ENCODE measurements around the gene RHBDL3.

Gene RHBDL3, protein sequence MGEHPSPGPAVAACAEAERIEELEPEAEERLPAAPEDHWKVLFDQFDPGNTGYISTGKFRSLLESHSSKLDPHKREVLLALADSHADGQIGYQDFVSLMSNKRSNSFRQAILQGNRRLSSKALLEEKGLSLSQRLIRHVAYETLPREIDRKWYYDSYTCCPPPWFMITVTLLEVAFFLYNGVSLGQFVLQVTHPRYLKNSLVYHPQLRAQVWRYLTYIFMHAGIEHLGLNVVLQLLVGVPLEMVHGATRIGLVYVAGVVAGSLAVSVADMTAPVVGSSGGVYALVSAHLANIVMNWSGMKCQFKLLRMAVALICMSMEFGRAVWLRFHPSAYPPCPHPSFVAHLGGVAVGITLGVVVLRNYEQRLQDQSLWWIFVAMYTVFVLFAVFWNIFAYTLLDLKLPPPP

DNA sequence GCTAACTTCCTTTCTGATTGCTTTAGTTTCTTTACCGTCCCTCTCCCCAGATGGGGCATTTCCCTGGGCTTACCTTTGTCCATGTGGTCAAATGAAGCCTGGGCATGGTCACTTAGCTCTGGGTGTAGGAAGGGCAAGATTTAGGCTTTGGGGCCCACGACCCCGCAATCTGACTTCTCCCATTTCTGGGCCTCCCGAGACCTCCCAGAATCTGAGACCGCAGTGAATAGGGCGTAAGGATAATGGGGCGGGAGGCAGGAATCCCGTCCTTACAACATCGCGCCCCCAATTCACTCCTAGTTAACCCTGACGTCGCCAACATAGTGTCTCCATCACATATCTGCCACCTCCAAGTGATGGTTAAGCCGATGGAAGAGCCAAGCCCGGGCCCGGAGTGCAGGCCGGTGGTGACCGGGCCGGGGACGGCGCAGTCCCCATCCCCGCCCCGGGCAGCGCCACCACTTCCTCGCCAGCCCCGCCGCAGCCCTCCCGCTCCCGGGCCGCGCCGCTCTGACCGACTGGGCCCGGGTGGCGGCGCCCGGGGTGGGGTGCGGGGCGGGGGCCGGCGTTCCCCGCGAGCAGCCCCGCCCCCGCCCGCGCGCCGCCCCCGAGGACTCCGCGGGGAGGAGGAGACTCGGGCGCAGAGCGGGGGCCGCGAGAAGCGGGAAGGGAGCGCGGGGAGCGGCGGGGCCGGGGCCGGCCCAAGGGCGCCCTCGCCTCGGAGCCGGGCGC is at the start of gene RHBDL3:
Gene RHBDL3, plus strand, starts transcription at position 641 of the 732 bp plus-strand sequence. CDS start 358 bp downstream, outside the sequence.
- TF ChIP-seq, protein P1, sequence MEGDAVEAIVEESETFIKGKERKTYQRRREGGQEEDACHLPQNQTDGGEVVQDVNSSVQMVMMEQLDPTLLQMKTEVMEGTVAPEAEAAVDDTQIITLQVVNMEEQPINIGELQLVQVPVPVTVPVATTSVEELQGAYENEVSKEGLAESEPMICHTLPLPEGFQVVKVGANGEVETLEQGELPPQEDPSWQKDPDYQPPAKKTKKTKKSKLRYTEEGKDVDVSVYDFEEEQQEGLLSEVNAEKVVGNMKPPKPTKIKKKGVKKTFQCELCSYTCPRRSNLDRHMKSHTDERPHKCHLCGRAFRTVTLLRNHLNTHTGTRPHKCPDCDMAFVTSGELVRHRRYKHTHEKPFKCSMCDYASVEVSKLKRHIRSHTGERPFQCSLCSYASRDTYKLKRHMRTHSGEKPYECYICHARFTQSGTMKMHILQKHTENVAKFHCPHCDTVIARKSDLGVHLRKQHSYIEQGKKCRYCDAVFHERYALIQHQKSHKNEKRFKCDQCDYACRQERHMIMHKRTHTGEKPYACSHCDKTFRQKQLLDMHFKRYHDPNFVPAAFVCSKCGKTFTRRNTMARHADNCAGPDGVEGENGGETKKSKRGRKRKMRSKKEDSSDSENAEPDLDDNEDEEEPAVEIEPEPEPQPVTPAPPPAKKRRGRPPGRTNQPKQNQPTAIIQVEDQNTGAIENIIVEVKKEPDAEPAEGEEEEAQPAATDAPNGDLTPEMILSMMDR (IDR thresholded peaks at IDR 0.05; ENCODE audit: borderline replicate concordance, control extremely low read depth, extremely low read depth, insufficient read depth, missing control alignments): no peak
- peak; percentile 52 for DNase-seq (ENCODE audit: low spot score)
- in situ Hi-C loops (cut with MboI; ENCODE audit: low sequenced_read_pairs, unreplicated experiment): no loop called here

DNA sequence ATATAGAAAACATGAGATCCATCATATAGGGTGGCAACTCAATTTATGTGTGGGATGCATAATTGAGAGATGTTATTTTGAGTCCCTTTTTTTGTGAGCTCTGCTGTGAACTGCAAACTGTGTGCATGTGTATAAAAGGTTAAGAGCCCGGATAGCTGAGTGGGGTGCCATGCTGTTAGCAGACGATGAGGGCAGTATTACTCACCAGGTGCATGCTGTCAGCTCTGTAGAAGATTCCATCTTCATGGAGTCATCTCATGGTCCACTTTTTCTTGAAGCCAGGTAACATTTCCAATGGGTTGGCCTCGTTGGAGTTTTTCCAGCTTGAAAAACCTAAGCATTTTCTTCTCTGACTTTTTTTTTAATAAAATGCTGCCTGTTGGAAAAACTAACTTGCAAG is 43.0 kb upstream of the RHBDL3 start:
- in situ Hi-C loops (cut with MboI; ENCODE audit: low sequenced_read_pairs, unreplicated experiment): no loop called here
- TF ChIP-seq, protein P1 (IDR thresholded peaks at IDR 0.05; ENCODE audit: borderline replicate concordance, control extremely low read depth, extremely low read depth, insufficient read depth, missing control alignments): no peak
- no peak for DNase-seq (ENCODE audit: low spot score)

DNA sequence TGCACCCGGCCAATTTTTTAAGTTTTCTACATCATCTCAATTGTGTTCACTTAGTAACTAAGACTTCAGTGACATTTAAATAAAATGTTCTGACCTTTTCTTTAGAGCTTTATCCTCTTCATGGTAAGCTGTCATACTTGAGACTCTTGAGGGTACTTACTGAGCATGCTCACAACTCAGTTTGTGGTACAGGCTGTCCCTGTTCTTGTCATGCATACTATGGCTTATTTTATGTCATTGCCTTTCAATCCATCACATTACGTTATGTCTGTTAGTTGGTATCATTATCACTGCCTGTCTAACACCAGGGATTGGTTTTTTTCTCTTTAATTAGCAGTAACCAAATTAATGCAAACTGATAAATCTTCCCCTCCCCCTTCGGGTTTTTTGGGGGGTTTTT is 41.9 kb upstream of the RHBDL3 start:
- in situ Hi-C loops (cut with MboI; ENCODE audit: low sequenced_read_pairs, unreplicated experiment): no loop called here
- no peak for DNase-seq (ENCODE audit: low spot score)
- TF ChIP-seq, protein P1 (IDR thresholded peaks at IDR 0.05; ENCODE audit: borderline replicate concordance, control extremely low read depth, extremely low read depth, insufficient read depth, missing control alignments): no peak

DNA sequence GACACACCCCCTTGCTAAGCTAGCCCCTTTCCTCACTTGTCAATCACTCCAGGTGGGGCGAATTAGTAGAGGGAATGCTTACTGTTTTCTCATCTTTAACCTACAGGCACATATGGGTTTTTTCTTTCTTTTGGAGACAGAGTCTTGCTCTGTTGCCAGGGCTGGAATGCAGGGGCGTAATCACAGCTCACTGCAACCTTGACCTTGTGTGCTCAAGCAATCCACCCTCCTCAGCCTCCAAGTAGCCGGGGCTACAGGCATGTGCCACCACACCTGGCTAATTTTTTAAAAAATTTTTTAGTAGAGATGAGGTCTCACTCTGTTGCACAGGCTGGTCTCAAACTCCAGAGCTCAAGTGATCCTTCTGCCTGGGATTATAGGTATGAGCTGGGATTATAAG is 38.7 kb upstream of the RHBDL3 start:
- in situ Hi-C loops (cut with MboI; ENCODE audit: low sequenced_read_pairs, unreplicated experiment): no loop called here
- TF ChIP-seq, protein P1 (IDR thresholded peaks at IDR 0.05; ENCODE audit: borderline replicate concordance, control extremely low read depth, extremely low read depth, insufficient read depth, missing control alignments): no peak
- no peak for DNase-seq (ENCODE audit: low spot score)

DNA sequence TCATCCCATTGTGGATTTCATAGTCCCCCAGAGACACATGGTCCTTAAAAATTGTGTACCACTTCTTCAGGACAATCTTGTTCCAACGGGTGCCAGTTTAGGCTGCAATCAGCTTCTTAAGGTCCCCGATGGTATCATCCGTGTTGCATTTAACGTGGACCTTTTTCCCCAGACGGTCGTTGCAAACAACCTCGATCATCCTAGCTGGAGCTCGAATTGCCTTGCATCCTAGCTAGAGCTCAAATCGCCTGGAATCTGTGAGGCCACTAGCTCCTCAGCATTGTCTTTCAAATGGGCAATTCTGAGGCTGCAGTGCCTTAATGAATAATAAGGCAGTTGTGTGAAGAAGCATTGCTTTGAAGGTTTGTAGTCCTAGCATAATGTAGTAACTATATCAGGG is 37.7 kb upstream of the RHBDL3 start:
- in situ Hi-C loops (cut with MboI; ENCODE audit: low sequenced_read_pairs, unreplicated experiment): no loop called here
- TF ChIP-seq, protein P1 (IDR thresholded peaks at IDR 0.05; ENCODE audit: borderline replicate concordance, control extremely low read depth, extremely low read depth, insufficient read depth, missing control alignments): no peak
- DNase-seq (ENCODE audit: low spot score): no peak

DNA sequence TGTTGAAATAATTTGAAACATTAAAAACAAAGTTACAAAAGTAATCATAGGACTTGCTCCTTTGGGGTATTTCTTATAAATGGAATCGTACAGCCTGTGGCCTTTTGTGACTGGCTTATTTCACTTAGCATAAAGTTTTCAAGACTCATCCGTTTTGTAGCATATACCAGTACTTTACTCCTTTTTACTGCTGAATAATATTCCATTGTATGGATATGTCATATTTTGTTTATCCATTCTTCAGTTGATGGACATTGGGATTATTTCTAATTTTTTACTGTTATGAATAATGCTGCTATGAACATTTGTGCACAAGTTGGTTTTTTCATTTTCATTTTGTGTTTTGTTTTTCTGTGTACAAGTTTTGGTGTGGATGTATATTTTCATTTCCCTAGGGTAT is 30.0 kb upstream of the RHBDL3 start:
- in situ Hi-C loops (cut with MboI; ENCODE audit: low sequenced_read_pairs, unreplicated experiment): no loop called here
- DNase-seq (ENCODE audit: low spot score): no peak
- TF ChIP-seq, protein P1 (IDR thresholded peaks at IDR 0.05; ENCODE audit: borderline replicate concordance, control extremely low read depth, extremely low read depth, insufficient read depth, missing control alignments): no peak

Measured in GM13976 (cell line).